Peyer's patch (tissue), 4 donors: Measurements from ENCODE around the gene TMEM232.

ENCODE experiments used
- CTCF ChIP-seq, 6 experiments: fragments of 450-650 bp in 4 of 6; fragments of 200-600 bp in 2 of 6; sonication (generic) in 1 of 6; IDR thresholded peaks; one replicate each; pipeline ENCODE4 v1.5.1; 2017 to 2019; ENCODE audit warnings: antibody characterized with exemption in 6 of 6, mild to moderate bottlenecking in 3 of 6, moderate library complexity in 1 of 6
- POLR2A ChIP-seq, 2 donors: fragments of 450-650 bp; IDR thresholded peaks; one replicate each; pipeline ENCODE4 v1.5.1; 2017; ENCODE audit warnings: antibody characterized with exemption in 2 of 2, mild to moderate bottlenecking in 2 of 2, moderate library complexity in 2 of 2

GRCh38 chr5:110738503-110738811 lies 12.0 kb upstream of the TMEM232 start:
- TF ChIP-seq CTCF (IDR thresholded peaks at IDR 0.05) (no peak), POLR2A (IDR thresholded peaks at IDR 0.05) (no peak)
